Central memory CD8-positive, alpha-beta T cell (primary cell): Measurements from ENCODE around the gene LTBP2.

Experiments
- ATAC-seq: fragments of 150-1000 bp; cut with Tn5 transposase; replicated peaks from 2 replicates; pipeline ENCODE4 v1.10.0; 2022; ENCODE audit warnings: mild to moderate bottlenecking, moderate FRiP score, moderate number of reproducible peaks; ENCODE audit not compliant: poor library complexity, severe bottlenecking; ENCODE audit errors: extremely low read depth
- DNase-seq, 2 donors: peaks; one replicate each; pipeline ENCODE4 v3.0.0; 2021; ENCODE audit warnings: low spot score in 2 of 2
- H3K27ac Mint-ChIP-seq: one replicate; pipeline ENCODE4 v1.8.0; 2022; ENCODE audit warnings: low read depth, mild to moderate bottlenecking, moderate library complexity, mixed read lengths
- H3K27me3 Mint-ChIP-seq: one replicate; pipeline ENCODE4 v1.8.0; 2022; ENCODE audit warnings: mixed read lengths
- H3K36me3 Mint-ChIP-seq: one replicate; pipeline ENCODE4 v1.8.0; 2022; ENCODE audit warnings: mild to moderate bottlenecking, moderate library complexity, mixed read lengths; ENCODE audit not compliant: insufficient read depth
- H3K4me1 Mint-ChIP-seq: one replicate; pipeline ENCODE4 v1.8.0; 2022; ENCODE audit warnings: mixed read lengths
- H3K4me3 Mint-ChIP-seq: one replicate; pipeline ENCODE4 v1.8.0; 2022; ENCODE audit warnings: mild to moderate bottlenecking, moderate library complexity, mixed read lengths
- H3K9me3 Mint-ChIP-seq: one replicate; pipeline ENCODE4 v1.8.0; 2022; ENCODE audit warnings: mixed read lengths

LTBP2 gene

GRCh38 chr14:74604157-74604556 lies 7.9 kb downstream of the LTBP2 start:
- no peaks in the 10 kb centered on the region for H3K27me3 Mint-ChIP-seq
- no peak overlapping the region for H3K27ac Mint-ChIP-seq
- ATAC-seq, result no peak
- no peaks in the 10 kb centered on the region for H3K9me3 Mint-ChIP-seq
- no peak for DNase-seq
- no peaks in the 10 kb centered on the region for H3K36me3 Mint-ChIP-seq
- peaks cover 4% of the 10 kb centered on the region for H3K4me1 Mint-ChIP-seq
- no peak overlapping the region for H3K4me3 Mint-ChIP-seq

- Mint-ChIP-seq H3K4me3 (no peak overlapping the region), H3K27ac (no peak overlapping the region)
Observed at GRCh38 chr14:74601982-74602381, 10.1 kb downstream of the LTBP2 start.

GRCh38 chr14:74599946-74600345 lies 12.1 kb downstream of the LTBP2 start:
- H3K4me1 Mint-ChIP-seq, result no peaks in the 10 kb centered on the region

More at GRCh38 chr14:74601982-74602381, 10.1 kb downstream of the LTBP2 start:
- DNase-seq (no peak), ATAC-seq (no peak)
- Mint-ChIP-seq H3K27me3 (no peaks in the 10 kb centered on the region), H3K4me1 (no peaks in the 10 kb centered on the region), H3K36me3 (no peaks in the 10 kb centered on the region), H3K9me3 (no peaks in the 10 kb centered on the region)

GRCh38 chr14:74599321-74599761 lies 12.7 kb downstream of the LTBP2 start:
- Mint-ChIP-seq H3K4me3 (no peak overlapping the region), H3K36me3 (peaks cover 2% of the 10 kb centered on the region), H3K27me3 (no peaks in the 10 kb centered on the region), H3K9me3 (no peaks in the 10 kb centered on the region), H3K4me1 (no peaks in the 10 kb centered on the region), H3K27ac (no peak overlapping the region)
- no peak for DNase-seq
- no peak for ATAC-seq

More at GRCh38 chr14:74599946-74600345, 12.1 kb downstream of the LTBP2 start:
- ATAC-seq (no peak), DNase-seq (no peak)
- Mint-ChIP-seq H3K27me3 (no peaks in the 10 kb centered on the region), H3K4me3 (no peak overlapping the region), H3K27ac (no peak overlapping the region), H3K36me3 (peaks cover 2% of the 10 kb centered on the region), H3K9me3 (no peaks in the 10 kb centered on the region)

GRCh38 chr14:74596741-74597450 lies 15.1 kb downstream of the LTBP2 start:
- no peak overlapping the region for H3K4me3 Mint-ChIP-seq
- H3K27me3 Mint-ChIP-seq, result no peaks in the 10 kb centered on the region
- peak overlapping the region; percentile 58 for H3K27ac Mint-ChIP-seq
- H3K36me3 Mint-ChIP-seq, result peaks cover 2% of the 10 kb centered on the region
- no peaks in the 10 kb centered on the region for H3K4me1 Mint-ChIP-seq
- no peak for DNase-seq
- no peaks in the 10 kb centered on the region for H3K9me3 Mint-ChIP-seq
- no peak for ATAC-seq

- Mint-ChIP-seq H3K9me3 (no peaks in the 10 kb centered on the region), H3K4me3 (no peak overlapping the region), H3K27ac (no peak overlapping the region), H3K27me3 (no peaks in the 10 kb centered on the region), H3K4me1 (no peaks in the 10 kb centered on the region), H3K36me3 (peaks cover 2% of the 10 kb centered on the region)
- no peak for DNase-seq
- ATAC-seq, result no peak
Observed at GRCh38 chr14:74595006-74595735, 16.9 kb downstream of the LTBP2 start.

- DNase-seq, result no peak
- H3K4me1 Mint-ChIP-seq, result no peaks in the 10 kb centered on the region
- H3K27ac Mint-ChIP-seq, result no peak overlapping the region
- H3K27me3 Mint-ChIP-seq, result no peaks in the 10 kb centered on the region
- no peak overlapping the region for H3K4me3 Mint-ChIP-seq
- no peak for ATAC-seq
- no peaks in the 10 kb centered on the region for H3K9me3 Mint-ChIP-seq
- H3K36me3 Mint-ChIP-seq, result peaks cover 2% of the 10 kb centered on the region
Observed at GRCh38 chr14:74594606-74595005, 17.4 kb downstream of the LTBP2 start.

GRCh38 chr14:74594029-74594428 lies 18.0 kb downstream of the LTBP2 start:
- H3K4me1 Mint-ChIP-seq, result no peaks in the 10 kb centered on the region
- H3K27me3 Mint-ChIP-seq, result no peaks in the 10 kb centered on the region
- H3K4me3 Mint-ChIP-seq, result no peak overlapping the region
- peaks cover 2% of the 10 kb centered on the region for H3K36me3 Mint-ChIP-seq
- no peak for DNase-seq
- H3K9me3 Mint-ChIP-seq, result no peaks in the 10 kb centered on the region
- no peak for ATAC-seq
- H3K27ac Mint-ChIP-seq, result no peak overlapping the region

GRCh38 chr14:74593241-74593953 lies 18.6 kb downstream of the LTBP2 start:
- ATAC-seq (no peak), DNase-seq (no peak)
- Mint-ChIP-seq H3K4me3 (no peak overlapping the region), H3K4me1 (no peaks in the 10 kb centered on the region), H3K36me3 (peaks cover 2% of the 10 kb centered on the region), H3K9me3 (no peaks in the 10 kb centered on the region), H3K27me3 (no peaks in the 10 kb centered on the region), H3K27ac (no peak overlapping the region)

- Mint-ChIP-seq H3K27ac (no peak overlapping the region), H3K4me1 (no peaks in the 10 kb centered on the region), H3K9me3 (no peaks in the 10 kb centered on the region), H3K4me3 (no peak overlapping the region), H3K27me3 (peaks cover 7% of the 10 kb centered on the region), H3K36me3 (peaks cover 2% of the 10 kb centered on the region)
- DNase-seq (no peak), ATAC-seq (no peak)
Observed at GRCh38 chr14:74592476-74593201, 19.4 kb downstream of the LTBP2 start.

- Mint-ChIP-seq H3K9me3 (no peaks in the 10 kb centered on the region), H3K36me3 (peaks cover 2% of the 10 kb centered on the region), H3K27ac (no peak overlapping the region), H3K4me3 (no peak overlapping the region), H3K4me1 (no peaks in the 10 kb centered on the region), H3K27me3 (peaks cover 9% of the 10 kb centered on the region)
- DNase-seq, result no peak
- ATAC-seq, result no peak
Observed at GRCh38 chr14:74591899-74592298, 20.1 kb downstream of the LTBP2 start.

GRCh38 chr14:74591394-74591793 lies 20.6 kb downstream of the LTBP2 start:
- Mint-ChIP-seq H3K27ac (no peak overlapping the region), H3K27me3 (peaks cover 9% of the 10 kb centered on the region), H3K4me3 (no peak overlapping the region), H3K4me1 (no peaks in the 10 kb centered on the region), H3K9me3 (no peaks in the 10 kb centered on the region), H3K36me3 (no peaks in the 10 kb centered on the region)
- DNase-seq (no peak), ATAC-seq (no peak)
